HG03060 (cell line): ENCODE measurements around the gene NTNG1.
A peak's percentile ranks its signal among the peaks of the same experiment; 100 is the strongest.
"Not testable (repeated sequence)": the region's sequence is repeated elsewhere in the genome, so short reads cannot be mapped to it uniquely, and the experiment has no call there.

Experiments
- ATAC-seq: cut with Tn5 transposase; IDR thresholded peaks from one replicate; pipeline ENCODE4 v1.9.1; 2021; ENCODE audit warnings: low read depth, moderate number of reproducible peaks; ENCODE audit not compliant: unreplicated experiment

Gene NTNG1

GRCh38 chr1:107140703-107141490 is at the start of gene NTNG1:
Gene NTNG1 (plus strand): TSS chr1:107141039.
- no peak for ATAC-seq

- ATAC-seq, result no peak
These were observed 49.4 kb upstream of the NTNG1 start for GRCh38 chr1:107091418-107091817.

- ATAC-seq, result not testable (repeated sequence)
These were observed 47.4 kb upstream of the NTNG1 start for GRCh38 chr1:107093395-107093794.

- no peak for ATAC-seq
These were observed 45.2 kb upstream of the NTNG1 start for GRCh38 chr1:107095647-107096046.

GRCh38 chr1:107096690-107097089 is 44.1 kb upstream of the NTNG1 start:
- no peak for ATAC-seq

GRCh38 chr1:107098961-107099360 is 41.9 kb upstream of the NTNG1 start:
- no peak for ATAC-seq

- no peak for ATAC-seq
These were observed 40.4 kb upstream of the NTNG1 start for GRCh38 chr1:107100331-107100984.

GRCh38 chr1:107105914-107106313 is 34.9 kb upstream of the NTNG1 start:
- ATAC-seq, result no peak

GRCh38 chr1:107110326-107110725 is 30.5 kb upstream of the NTNG1 start:
- ATAC-seq, result no peak

- ATAC-seq, result no peak
These were observed 24.5 kb upstream of the NTNG1 start for GRCh38 chr1:107116306-107116790.

GRCh38 chr1:107122225-107122624 is 18.6 kb upstream of the NTNG1 start:
- ATAC-seq, result no peak

- no peak for ATAC-seq
These were observed 17.1 kb upstream of the NTNG1 start for GRCh38 chr1:107123741-107124140.

- no peak for ATAC-seq
These were observed 16.1 kb upstream of the NTNG1 start for GRCh38 chr1:107124694-107125093.

GRCh38 chr1:107132195-107132594 is 8.6 kb upstream of the NTNG1 start:
- no peak for ATAC-seq

- ATAC-seq, result no peak
These were observed 8.1 kb upstream of the NTNG1 start for GRCh38 chr1:107132780-107133179.

GRCh38 chr1:107135463-107135862 is 5.4 kb upstream of the NTNG1 start:
- no peak for ATAC-seq

- no peak for ATAC-seq
These were observed 2.7 kb upstream of the NTNG1 start for GRCh38 chr1:107138166-107138565.

GRCh38 chr1:107138767-107139445 is 1.9 kb upstream of the NTNG1 start:
- ATAC-seq, result no peak

GRCh38 chr1:107139833-107140702 is 771 bp upstream of the NTNG1 start:
- ATAC-seq, result peak; percentile 40

- no peak for ATAC-seq
These were observed 770 bp downstream of the NTNG1 start for GRCh38 chr1:107141491-107142126.
